HEK293 (cell line): ENCODE results near the gene SYTL3.
A peak's percentile ranks its signal among the peaks of the same experiment; 100 is the strongest.

Experiments used
- KLF1 ChIP-seq: fragments of 450-650 bp; formaldehyde crosslinking; IDR thresholded peaks from 2 replicates; pipeline ENCODE4 v1.5.1; 2016; ENCODE audit warnings: missing biosample characterization, missing genetic modification characterization
- KLF17 ChIP-seq: fragments of 450-650 bp; formaldehyde crosslinking; IDR thresholded peaks from 2 replicates; pipeline ENCODE4 v1.5.1; 2016; ENCODE audit warnings: missing biosample characterization, missing genetic modification characterization
- KLF7 ChIP-seq: fragments of 450-650 bp; formaldehyde crosslinking; IDR thresholded peaks from 2 replicates; pipeline ENCODE4 v1.5.1; 2016; ENCODE audit warnings: missing biosample characterization, missing genetic modification characterization, borderline replicate concordance
- PATZ1 ChIP-seq: fragments of 450-650 bp; formaldehyde crosslinking; IDR thresholded peaks from 2 replicates; pipeline ENCODE4 v1.5.1; 2016; ENCODE audit warnings: missing biosample characterization, missing genetic modification characterization
- RBAK ChIP-seq: fragments of 450-650 bp; formaldehyde crosslinking; IDR thresholded peaks from 2 replicates; pipeline ENCODE4 v1.5.1; 2016; ENCODE audit warnings: missing biosample characterization, missing genetic modification characterization
- ZBTB17 ChIP-seq: fragments of 450-650 bp; formaldehyde crosslinking; IDR thresholded peaks from 2 replicates; pipeline ENCODE4 v1.5.1; 2016; ENCODE audit warnings: missing biosample characterization, missing genetic modification characterization
- ZBTB21 ChIP-seq: fragments of 450-650 bp; formaldehyde crosslinking; IDR thresholded peaks from 2 replicates; pipeline ENCODE4 v1.5.1; 2017; ENCODE audit warnings: missing biosample characterization, missing genetic modification characterization
- ZFHX2 ChIP-seq: fragments of 450-650 bp; formaldehyde crosslinking; conservative IDR thresholded peaks from 2 replicates; pipeline ENCODE4 v1.5.1; 2016; ENCODE audit warnings: missing biosample characterization, missing genetic modification characterization
- ZNF175 ChIP-seq: fragments of 450-650 bp; formaldehyde crosslinking; IDR thresholded peaks from 2 replicates; pipeline ENCODE4 v1.5.1; 2016; ENCODE audit warnings: missing biosample characterization, missing genetic modification characterization
- ZNF24 ChIP-seq: fragments of 450-650 bp; formaldehyde crosslinking; IDR thresholded peaks from 2 replicates; pipeline ENCODE4 v1.5.1; 2016; ENCODE audit warnings: missing biosample characterization, missing genetic modification characterization
- ZNF280D ChIP-seq: fragments of 450-650 bp; formaldehyde crosslinking; IDR thresholded peaks from 2 replicates; pipeline ENCODE4 v1.5.1; 2016; ENCODE audit warnings: missing biosample characterization, missing genetic modification characterization
- ZNF324 ChIP-seq: fragments of 450-650 bp; formaldehyde crosslinking; IDR thresholded peaks from 2 replicates; pipeline ENCODE4 v1.5.1; 2016; ENCODE audit warnings: missing biosample characterization, missing genetic modification characterization
- ZNF335 ChIP-seq: fragments of 450-650 bp; formaldehyde crosslinking; conservative IDR thresholded peaks from 2 replicates; pipeline ENCODE4 v1.5.1; 2016; ENCODE audit warnings: missing biosample characterization, missing genetic modification characterization
- ZNF426 ChIP-seq: fragments of 450-650 bp; formaldehyde crosslinking; IDR thresholded peaks from 2 replicates; pipeline ENCODE4 v1.5.1; 2017; ENCODE audit warnings: missing biosample characterization, missing genetic modification characterization, mild to moderate bottlenecking, inconsistent platforms, moderate library complexity
- ZNF449 ChIP-seq: fragments of 450-650 bp; formaldehyde crosslinking; IDR thresholded peaks from 2 replicates; pipeline ENCODE4 v1.5.1; 2017; ENCODE audit warnings: missing biosample characterization, mild to moderate bottlenecking, missing genetic modification characterization, moderate library complexity
- ZNF600 ChIP-seq: fragments of 450-650 bp; formaldehyde crosslinking; IDR thresholded peaks from 2 replicates; pipeline ENCODE4 v1.5.1; 2016; ENCODE audit warnings: missing biosample characterization, missing genetic modification characterization
- ZNF610 ChIP-seq: fragments of 450-650 bp; formaldehyde crosslinking; IDR thresholded peaks from 2 replicates; pipeline ENCODE4 v1.5.1; 2016; ENCODE audit warnings: missing biosample characterization, missing genetic modification characterization, borderline replicate concordance
- ZNF837 ChIP-seq: fragments of 450-650 bp; formaldehyde crosslinking; IDR thresholded peaks from 2 replicates; pipeline ENCODE4 v1.5.1; 2016; ENCODE audit warnings: missing biosample characterization, missing genetic modification characterization
- ZSCAN16 ChIP-seq: fragments of 450-650 bp; formaldehyde crosslinking; IDR thresholded peaks from 2 replicates; pipeline ENCODE4 v1.5.1; 2016; ENCODE audit warnings: missing biosample characterization, missing genetic modification characterization
- TF ChIP-seq, protein P1 (sequence below): fragments of 450-650 bp; formaldehyde crosslinking; IDR thresholded peaks from 2 replicates; pipeline ENCODE4 v1.5.1; 2016; ENCODE audit warnings: missing biosample characterization, missing genetic modification characterization
- TF ChIP-seq, protein P2 (sequence below): fragments of 450-650 bp; IDR thresholded peaks from 2 replicates; pipeline ENCODE4 v1.5.1; 2018; ENCODE audit warnings: missing biosample characterization, missing genetic modification characterization
- TF ChIP-seq, protein P3 (sequence below): fragments of 450-650 bp; formaldehyde crosslinking; IDR thresholded peaks from 2 replicates; pipeline ENCODE4 v1.5.1; 2016; ENCODE audit warnings: missing biosample characterization, missing genetic modification characterization

The SYTL3 gene

DNA sequence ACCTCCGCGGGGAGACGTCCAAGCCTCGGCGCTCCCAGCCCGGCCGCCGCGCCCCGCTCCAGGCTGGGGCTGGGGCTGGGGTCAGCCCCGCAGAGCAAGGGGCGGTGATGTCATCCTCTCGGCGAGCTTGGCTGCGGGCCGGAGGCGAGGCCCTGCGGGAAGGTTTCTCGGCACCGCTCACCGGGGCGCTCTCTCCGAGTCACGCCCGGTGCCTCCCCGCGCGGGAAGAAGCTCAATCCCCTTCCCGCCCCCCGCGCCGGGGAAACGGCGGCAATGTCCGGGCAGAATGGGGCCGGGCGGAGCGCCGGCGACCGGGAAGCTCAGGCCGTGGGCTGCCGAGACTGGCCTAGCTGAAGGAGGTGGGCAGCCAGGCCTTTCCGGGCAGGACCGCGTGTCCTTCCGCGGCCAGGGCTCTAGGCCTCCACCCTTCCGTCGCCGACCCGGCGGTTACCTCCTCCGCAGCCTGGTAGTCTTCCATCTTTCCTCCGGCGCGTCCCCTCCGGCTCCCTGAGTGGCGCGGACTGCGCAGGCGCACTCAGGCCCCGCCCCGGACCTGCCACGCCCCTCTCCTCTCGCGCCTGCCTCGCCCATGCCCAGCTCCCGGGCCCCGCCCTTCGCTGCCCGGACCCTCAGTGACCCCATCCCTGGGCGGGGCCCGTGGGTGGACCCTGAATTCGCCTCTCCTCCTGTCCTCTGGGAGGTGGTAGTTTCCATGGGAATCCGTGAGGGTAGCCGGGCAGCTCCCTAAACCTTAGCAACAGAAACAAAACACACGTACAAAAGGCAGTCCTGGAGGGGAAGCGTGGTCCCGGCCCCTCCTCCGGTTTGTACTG lies 5.4 kb upstream of the SYTL3 start, which contains the start of gene DYNLT1 (continued):
- peak; percentile 80 for TF ChIP-seq ZNF610 (tag by site-specific recombination)
- TF ChIP-seq ZBTB21 (tag by site-specific recombination): no peak
- TF ChIP-seq ZNF280D (tag by site-specific recombination): 0 out of 2 replicates have a peak, but pooled peaks have one; percentile 67
- TF ChIP-seq PATZ1: peak; percentile 87
- TF ChIP-seq ZNF426 (tag by site-specific recombination): no peak
- TF ChIP-seq ZNF24 (tag by site-specific recombination): peak; percentile 76; the same call in 1 of the 2 replicates
- TF ChIP-seq, protein P1, sequence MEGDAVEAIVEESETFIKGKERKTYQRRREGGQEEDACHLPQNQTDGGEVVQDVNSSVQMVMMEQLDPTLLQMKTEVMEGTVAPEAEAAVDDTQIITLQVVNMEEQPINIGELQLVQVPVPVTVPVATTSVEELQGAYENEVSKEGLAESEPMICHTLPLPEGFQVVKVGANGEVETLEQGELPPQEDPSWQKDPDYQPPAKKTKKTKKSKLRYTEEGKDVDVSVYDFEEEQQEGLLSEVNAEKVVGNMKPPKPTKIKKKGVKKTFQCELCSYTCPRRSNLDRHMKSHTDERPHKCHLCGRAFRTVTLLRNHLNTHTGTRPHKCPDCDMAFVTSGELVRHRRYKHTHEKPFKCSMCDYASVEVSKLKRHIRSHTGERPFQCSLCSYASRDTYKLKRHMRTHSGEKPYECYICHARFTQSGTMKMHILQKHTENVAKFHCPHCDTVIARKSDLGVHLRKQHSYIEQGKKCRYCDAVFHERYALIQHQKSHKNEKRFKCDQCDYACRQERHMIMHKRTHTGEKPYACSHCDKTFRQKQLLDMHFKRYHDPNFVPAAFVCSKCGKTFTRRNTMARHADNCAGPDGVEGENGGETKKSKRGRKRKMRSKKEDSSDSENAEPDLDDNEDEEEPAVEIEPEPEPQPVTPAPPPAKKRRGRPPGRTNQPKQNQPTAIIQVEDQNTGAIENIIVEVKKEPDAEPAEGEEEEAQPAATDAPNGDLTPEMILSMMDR (tag by site-specific recombination): 0 out of 2 replicates have a peak, but pooled peaks have one; percentile 5
- TF ChIP-seq ZNF449: 0 out of 2 replicates have a peak, but pooled peaks have one; percentile 13
- TF ChIP-seq, protein P2, sequence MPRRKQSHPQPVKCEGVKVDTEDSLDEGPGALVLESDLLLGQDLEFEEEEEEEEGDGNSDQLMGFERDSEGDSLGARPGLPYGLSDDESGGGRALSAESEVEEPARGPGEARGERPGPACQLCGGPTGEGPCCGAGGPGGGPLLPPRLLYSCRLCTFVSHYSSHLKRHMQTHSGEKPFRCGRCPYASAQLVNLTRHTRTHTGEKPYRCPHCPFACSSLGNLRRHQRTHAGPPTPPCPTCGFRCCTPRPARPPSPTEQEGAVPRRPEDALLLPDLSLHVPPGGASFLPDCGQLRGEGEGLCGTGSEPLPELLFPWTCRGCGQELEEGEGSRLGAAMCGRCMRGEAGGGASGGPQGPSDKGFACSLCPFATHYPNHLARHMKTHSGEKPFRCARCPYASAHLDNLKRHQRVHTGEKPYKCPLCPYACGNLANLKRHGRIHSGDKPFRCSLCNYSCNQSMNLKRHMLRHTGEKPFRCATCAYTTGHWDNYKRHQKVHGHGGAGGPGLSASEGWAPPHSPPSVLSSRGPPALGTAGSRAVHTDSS (tag by site-specific recombination): no peak
- TF ChIP-seq ZNF335 (tag by site-specific recombination): peak; percentile 97
- peak; percentile 81 for TF ChIP-seq ZFHX2 (tag by site-specific recombination)
- 0 out of 2 replicates have a peak, but pooled peaks have one; percentile 79 for TF ChIP-seq ZNF837 (tag by site-specific recombination)
- TF ChIP-seq RBAK (tag by site-specific recombination): 0 out of 2 replicates have a peak, but pooled peaks have one; percentile 14
- TF ChIP-seq KLF7: peak; percentile 84
- TF ChIP-seq ZNF324 (tag by site-specific recombination): peak; percentile 84
- TF ChIP-seq KLF1 (tag by site-specific recombination): peak; percentile 99
- peak; percentile 72; the same call in 1 of the 2 replicates for TF ChIP-seq ZNF600 (tag by site-specific recombination)
- peak; percentile 73 for TF ChIP-seq ZBTB17 (tag by site-specific recombination)
- peak; percentile 98 for TF ChIP-seq KLF17
- no peak for TF ChIP-seq ZNF175 (tag by site-specific recombination)
- TF ChIP-seq ZSCAN16: peak; percentile 39; the same call in 1 of the 2 replicates
- TF ChIP-seq, protein P3, sequence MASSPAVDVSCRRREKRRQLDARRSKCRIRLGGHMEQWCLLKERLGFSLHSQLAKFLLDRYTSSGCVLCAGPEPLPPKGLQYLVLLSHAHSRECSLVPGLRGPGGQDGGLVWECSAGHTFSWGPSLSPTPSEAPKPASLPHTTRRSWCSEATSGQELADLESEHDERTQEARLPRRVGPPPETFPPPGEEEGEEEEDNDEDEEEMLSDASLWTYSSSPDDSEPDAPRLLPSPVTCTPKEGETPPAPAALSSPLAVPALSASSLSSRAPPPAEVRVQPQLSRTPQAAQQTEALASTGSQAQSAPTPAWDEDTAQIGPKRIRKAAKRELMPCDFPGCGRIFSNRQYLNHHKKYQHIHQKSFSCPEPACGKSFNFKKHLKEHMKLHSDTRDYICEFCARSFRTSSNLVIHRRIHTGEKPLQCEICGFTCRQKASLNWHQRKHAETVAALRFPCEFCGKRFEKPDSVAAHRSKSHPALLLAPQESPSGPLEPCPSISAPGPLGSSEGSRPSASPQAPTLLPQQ (tag by site-specific recombination): peak; percentile 89; the same call in 1 of the 2 replicates
